Fibroblast of skin of left quadriceps (primary cell): ENCODE data around the gene PRDM2.

Experiments
- DNase-seq, 2 experiments: peaks; one replicate each; pipeline ENCODE4 v3.0.0-alpha.2; 2013; ENCODE audit warnings: low read depth in 2 of 2

Gene PRDM2

GRCh38 chr1:13697738-13698137 lies 2.2 kb upstream of the PRDM2 start:
- DNase-seq: no peak

GRCh38 chr1:13699510-13699909 lies 478 bp upstream of the PRDM2 start:
- DNase-seq: no peak

- DNase-seq: no peak
Observed at GRCh38 chr1:13700521-13701270, 708 bp downstream of the PRDM2 start.

- no peak for DNase-seq
Observed at GRCh38 chr1:13701271-13701640, 1.3 kb downstream of the PRDM2 start.

- DNase-seq: no peak
Observed at GRCh38 chr1:13702425-13703127, 2.6 kb downstream of the PRDM2 start.

- no peak for DNase-seq
Observed at GRCh38 chr1:13703128-13703513, 3.1 kb downstream of the PRDM2 start.

DNA sequence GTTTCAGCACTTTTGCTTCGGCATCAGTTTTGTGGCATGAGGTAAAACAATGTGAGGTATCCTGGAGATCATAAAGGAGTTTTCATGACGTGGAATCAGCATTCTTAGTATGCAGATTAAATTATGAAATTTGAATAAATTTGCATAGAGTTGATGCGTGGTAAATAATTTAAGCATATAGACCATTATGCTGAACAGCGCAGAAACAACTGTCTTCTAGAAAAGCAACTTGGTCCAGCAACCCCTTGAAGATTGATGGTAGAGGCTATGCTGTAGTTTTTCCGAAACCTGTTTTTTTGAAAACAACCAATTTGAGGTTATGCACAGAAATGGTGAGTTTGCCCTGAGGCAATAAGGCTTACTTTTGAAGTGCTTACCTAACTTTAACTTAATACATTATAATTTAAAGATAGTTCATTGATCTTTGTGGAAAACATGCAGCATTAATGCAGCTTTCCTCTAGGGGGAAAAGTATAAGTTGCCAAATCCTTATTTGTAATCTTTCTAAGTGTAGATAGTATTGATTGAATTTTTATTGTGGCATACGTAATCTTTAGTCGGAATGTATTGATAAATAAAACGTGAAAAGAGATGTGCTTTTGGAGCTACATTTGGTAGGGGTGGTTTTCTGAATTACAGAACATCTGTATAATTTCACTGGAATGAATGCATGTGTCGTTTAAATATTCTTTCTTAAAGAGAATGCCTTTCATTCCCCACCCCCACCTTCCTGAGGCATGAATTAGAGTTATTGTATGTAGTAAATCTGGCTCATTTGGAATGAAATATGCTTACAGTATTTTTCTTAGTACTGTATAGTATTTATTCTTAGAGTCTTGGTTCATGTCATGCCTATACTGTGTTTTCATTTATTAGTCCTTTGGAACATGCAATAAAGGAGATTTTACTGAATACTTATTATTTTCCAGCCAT lies 3.8 kb downstream of the PRDM2 start:
- no peak for DNase-seq

GRCh38 chr1:13706046-13706445 lies 6.1 kb downstream of the PRDM2 start:
- DNase-seq: no peak

DNA sequence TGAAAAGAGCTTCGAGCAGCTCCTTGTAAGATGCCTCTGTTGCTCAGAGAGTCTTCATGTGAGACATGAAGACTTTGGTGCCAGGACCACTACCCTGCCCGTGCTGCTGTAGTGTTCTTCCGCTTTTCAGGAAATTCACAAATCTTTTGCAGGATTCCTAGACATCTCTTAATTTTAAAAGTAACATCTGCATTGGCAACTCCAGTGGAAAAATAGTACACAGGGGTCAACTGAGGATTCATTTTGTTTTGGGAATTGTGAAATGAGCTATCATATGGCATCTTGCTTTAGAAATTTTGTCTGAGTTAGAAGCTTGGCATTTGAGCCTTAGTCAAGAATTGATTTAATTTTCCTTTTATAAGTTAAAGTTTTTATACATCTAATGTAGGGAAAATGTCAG lies 7.2 kb downstream of the PRDM2 start:
- no peak for DNase-seq

- DNase-seq: no peak
Observed at GRCh38 chr1:13708380-13708982, 8.5 kb downstream of the PRDM2 start.

DNA sequence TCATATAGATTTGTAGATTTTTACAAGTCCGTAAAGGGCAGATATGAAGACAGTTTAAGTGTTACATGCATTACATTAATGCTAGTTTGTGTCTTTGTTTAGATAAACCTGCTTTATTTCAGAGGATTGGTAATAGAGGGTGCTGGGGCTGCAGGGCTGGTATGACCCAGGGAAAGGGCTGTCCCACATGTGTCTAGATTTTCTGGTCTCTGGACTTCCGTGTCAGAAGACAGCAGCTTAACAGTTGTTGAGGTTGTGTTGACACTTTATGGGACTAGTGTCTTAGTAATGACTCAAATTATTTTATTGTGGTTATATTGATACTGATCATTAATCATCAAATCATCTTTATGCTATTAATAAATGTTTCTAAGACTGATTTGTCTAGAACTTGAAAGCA lies 10.1 kb downstream of the PRDM2 start:
- DNase-seq: no peak

DNA sequence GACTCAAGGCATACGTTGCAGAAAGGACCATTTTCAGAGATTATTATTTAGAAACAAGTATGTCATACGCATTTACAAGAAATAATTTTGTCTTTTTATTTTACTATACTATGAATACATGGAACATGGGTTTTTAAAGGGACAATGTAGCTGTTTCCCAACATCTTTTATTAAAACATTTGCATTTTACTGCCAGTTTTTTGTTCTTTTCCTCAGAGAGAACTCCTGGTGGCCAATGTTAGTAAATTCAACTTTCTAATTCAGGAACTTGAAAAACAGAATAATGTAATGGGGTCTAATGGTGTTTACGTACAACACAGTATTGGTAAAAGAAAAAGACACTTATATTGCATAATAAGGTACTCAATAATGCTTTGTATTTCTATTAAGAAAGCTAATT lies 14.9 kb downstream of the PRDM2 start:
- DNase-seq: no peak

DNA sequence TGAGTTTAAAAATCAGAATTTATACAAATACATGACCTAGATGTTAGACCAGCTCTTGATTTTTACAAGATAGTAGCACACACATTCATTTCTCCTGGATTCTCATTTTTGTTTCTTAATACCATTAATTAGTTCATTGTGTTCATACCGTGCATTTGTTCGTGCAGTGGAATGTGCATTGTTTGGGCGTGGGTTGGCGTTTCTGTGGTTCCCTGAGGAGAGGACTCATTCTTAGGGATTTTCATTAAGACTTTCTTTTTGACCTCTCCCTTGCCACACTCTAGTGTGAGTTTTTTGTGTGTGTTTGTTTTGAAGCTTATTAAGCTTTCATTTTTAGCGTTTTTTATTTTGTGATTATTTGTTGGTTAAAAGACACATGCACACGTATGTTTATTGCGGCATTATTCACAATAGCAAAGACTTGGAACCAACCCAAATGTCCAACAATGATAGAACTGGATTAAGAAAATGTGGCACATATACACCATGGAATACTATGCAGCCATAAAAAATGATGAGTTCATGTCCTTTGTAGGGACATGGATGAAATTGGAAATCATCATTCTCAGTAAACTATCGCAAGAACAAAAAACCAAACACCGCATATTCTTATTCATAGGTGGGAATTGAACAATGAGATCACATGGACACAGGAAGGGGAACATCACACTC lies 15.8 kb downstream of the PRDM2 start:
- DNase-seq: peak; percentile 80 to 82

- no peak for DNase-seq
Observed at GRCh38 chr1:13722808-13723360, 22.9 kb downstream of the PRDM2 start.

- no peak for DNase-seq
Observed at GRCh38 chr1:13723810-13724209, 23.8 kb downstream of the PRDM2 start.

GRCh38 chr1:13725714-13726175 lies 25.8 kb downstream of the PRDM2 start:
- peak; percentile 69 to 73 for DNase-seq

GRCh38 chr1:13728091-13728715 lies 28.2 kb downstream of the PRDM2 start:
- DNase-seq: no peak

DNA sequence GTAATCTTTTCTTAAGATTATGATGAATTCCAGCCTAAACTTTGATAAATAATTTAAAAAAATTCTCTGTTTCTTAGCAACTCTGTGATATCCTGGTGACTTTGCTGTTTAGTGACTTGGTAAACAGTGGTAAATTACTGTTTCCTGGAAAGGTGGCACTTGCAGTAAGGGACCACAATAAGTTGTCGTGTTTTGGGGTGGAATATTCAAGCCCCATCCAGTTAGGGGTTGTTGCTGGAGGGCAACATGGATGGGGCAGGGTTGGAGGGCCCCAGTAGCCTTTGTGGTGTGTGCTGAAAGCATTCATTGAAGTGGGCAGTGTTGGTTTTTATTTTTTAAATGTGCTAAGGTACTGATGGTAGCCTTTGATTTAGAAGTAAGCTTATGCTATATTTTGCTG lies 30.3 kb downstream of the PRDM2 start:
- DNase-seq: no peak

GRCh38 chr1:13730751-13731482 lies 30.9 kb downstream of the PRDM2 start:
- no peak for DNase-seq

GRCh38 chr1:13731897-13732296 lies 31.9 kb downstream of the PRDM2 start:
- no peak for DNase-seq
